ENCODE measurements around the gene LRPAP1. TPM values are rescaled to one million over a fixed set of nuclear protein-coding genes. Genes with fewer than 3 reads are reported as not detected.

The LRPAP1 gene
- total and polyA plus RNA-seq, 2 donors (not counting 3 experiments of a cell fraction or from before 2014, with no cell fraction given) = 90.1 to 170 TPM

GRCh38 chr4:3498901-3499510 lies 33.2 kb downstream of the LRPAP1 start:
- Histone ChIP-seq H3K27me3 (ENCODE audit: control insufficient read depth in 2 of 2, insufficient read depth in 2 of 2, low read length in 2 of 2) (no peaks in the 10 kb centered on the region), H3K9ac (replicated peaks; ENCODE audit: extremely low read depth, insufficient read depth, low read length) (no peak overlapping the region), H3K79me2 (ENCODE audit: control insufficient read depth, insufficient read depth, low read length) (no peaks in the 10 kb centered on the region), H3K9me3 (replicated peaks; ENCODE audit: control insufficient read depth, insufficient read depth, low read length) (no peaks in the 10 kb centered on the region), H4K20me1 (replicated peaks; ENCODE audit: control insufficient read depth, extremely low read depth, insufficient read depth, low read length) (no peaks in the 10 kb centered on the region), H3K4me2 (ENCODE audit: insufficient read depth, low read length) (no peak overlapping the region), H3K9me1 (replicated peaks; ENCODE audit: control insufficient read depth, extremely low read depth, insufficient read depth, low read length) (no peaks in the 10 kb centered on the region), H3K4me1 (ENCODE audit: control insufficient read depth, extremely low read depth, insufficient read depth, low read length) (no peaks in the 10 kb centered on the region), H2AFZ (ENCODE audit: low read depth, low read length) (no peak overlapping the region), H3K36me3 (ENCODE audit: control insufficient read depth in 2 of 2, extremely low read depth in 1 of 2, insufficient read depth in 2 of 2, low read length in 2 of 2) (no peaks in the 10 kb centered on the region), H3K4me3 (replicated peaks in 1 of 3; ENCODE audit: insufficient read depth in 1 of 3, low read depth in 1 of 3, low read length in 3 of 3) (no peak overlapping the region), H3K27ac (ENCODE audit: insufficient read depth, low read depth, low read length) (no peak overlapping the region)
- POLR2A ChIA-PET = no interaction called here
- FAIRE-seq (no peak), DNase-seq (ENCODE audit: low read depth, low spot score) (no peak)
- intact Hi-C loops (cut with micrococcal nuclease) (no loop called here), dilution Hi-C loops (cut with MboI; ENCODE audit: extremely low pct_ligation_motif_present, low sequenced_read_pairs) (no loop called here)
- CTCF ChIA-PET = interaction anchor here (0.6 kb wide), 1 partner anchor 18 kb away, joined by 3 read pairs; no protein-coding TSS in a partner anchor
- TF ChIP-seq EZH2 (IDR thresholded peaks at IDR 0.05; ENCODE audit: borderline replicate concordance, low read depth, low read length, severe bottlenecking) = no peak
- no TSS peak for BruUV-seq (replicated peaks)

- H3K9me1 ChIP-seq (replicated peaks; ENCODE audit: control insufficient read depth, extremely low read depth, insufficient read depth, low read length) = no peaks in the 10 kb centered on the region
- no peak overlapping the region for H3K9ac ChIP-seq (replicated peaks; ENCODE audit: extremely low read depth, insufficient read depth, low read length)
- CTCF ChIA-PET = no interaction called here
- intact Hi-C loops (cut with micrococcal nuclease) (no loop called here), dilution Hi-C loops (cut with MboI; ENCODE audit: extremely low pct_ligation_motif_present, low sequenced_read_pairs) (no loop called here)
- H4K20me1 ChIP-seq (replicated peaks; ENCODE audit: control insufficient read depth, extremely low read depth, insufficient read depth, low read length) = no peaks in the 10 kb centered on the region
- no peaks in the 10 kb centered on the region for H3K9me3 ChIP-seq (replicated peaks; ENCODE audit: control insufficient read depth, insufficient read depth, low read length)
- no peak overlapping the region for H2AFZ ChIP-seq (ENCODE audit: low read depth, low read length)
- FAIRE-seq = no peak
- no peak for DNase-seq (ENCODE audit: low read depth, low spot score)
- no peaks in the 10 kb centered on the region for H3K4me1 ChIP-seq (ENCODE audit: control insufficient read depth, extremely low read depth, insufficient read depth, low read length)
- no peak overlapping the region for H3K4me2 ChIP-seq (ENCODE audit: insufficient read depth, low read length)
- TF ChIP-seq EZH2 (IDR thresholded peaks at IDR 0.05; ENCODE audit: borderline replicate concordance, low read depth, low read length, severe bottlenecking) = no peak
- no peak for TF ChIP-seq MAX (IDR thresholded peaks at IDR 0.05; ENCODE audit: insufficient read depth, insufficient read length)
- no TSS peak for BruUV-seq (replicated peaks)
- H3K27ac ChIP-seq (ENCODE audit: insufficient read depth, low read depth, low read length) = no peak overlapping the region
- no peak overlapping the region for H3K4me3 ChIP-seq (replicated peaks in 1 of 3; ENCODE audit: insufficient read depth in 1 of 3, low read depth in 1 of 3, low read length in 3 of 3)
- H3K27me3 ChIP-seq (ENCODE audit: control insufficient read depth in 2 of 2, insufficient read depth in 2 of 2, low read length in 2 of 2) = no peaks in the 10 kb centered on the region
- H3K36me3 ChIP-seq (ENCODE audit: control insufficient read depth in 2 of 2, extremely low read depth in 1 of 2, insufficient read depth in 2 of 2, low read length in 2 of 2) = no peaks in the 10 kb centered on the region
- POLR2A ChIA-PET = no interaction called here
- H3K79me2 ChIP-seq (ENCODE audit: control insufficient read depth, insufficient read depth, low read length) = no peaks in the 10 kb centered on the region
Observed at GRCh38 chr4:3498407-3498806, 33.8 kb downstream of the LRPAP1 start.
